B cell (primary cell): ENCODE data around the gene PDZD7. TPM values are rescaled to one million over a fixed set of nuclear protein-coding genes. Genes with fewer than 3 reads are reported as not detected.
A peak's percentile ranks its signal among the peaks of the same experiment; 100 is the strongest.

Source experiments
- ATAC-seq: fragments of 200-7000 bp; cut with Tn5 transposase; one replicate; pipeline ENCODE4 v1.10.0; 2021; ENCODE audit warnings: low read depth, mild to moderate bottlenecking, moderate number of reproducible peaks, moderate library complexity
- CTCF ChIA-PET: fragments of 350-600 bp; sonication (Branson Sonifier 250); formaldehyde crosslinking; loops from one replicate; lab custom pipeline; 2021; ENCODE audit warnings: antibody characterized with exemption, inconsistent platforms; lab: Charles Lee
- POLR2A ChIA-PET: fragments of 350-600 bp; sonication (Branson Sonifier 250); formaldehyde crosslinking; loops from one replicate; lab custom pipeline; 2021; ENCODE audit warnings: antibody characterized with exemption; lab: Charles Lee
- DNase-seq: peaks from one replicate; pipeline ENCODE4 v3.0.0; 2013
- H2AFZ ChIP-seq: 2 replicates; pipeline ENCODE4 v1.6.1; 2012; ENCODE audit warnings: mild to moderate bottlenecking, low read depth, low read length; ENCODE audit not compliant: insufficient read depth, poor library complexity, severe bottlenecking
- H3K27ac ChIP-seq, 2 donors: 1 replicate in 1 of 2; 2 replicates in 1 of 2; pipeline ENCODE4 v1.5.1; 2012 to 2013; ENCODE audit warnings: low read length in 2 of 2, mild to moderate bottlenecking in 2 of 2, moderate library complexity in 1 of 2
- H3K27me3 ChIP-seq, 4 experiments: fragments of 200-600 bp in 1 of 4; sonication (generic) in 1 of 4; replicated peaks in 1 of 4; 1 replicate in 2 of 4; 2 replicates in 2 of 4; pipeline versions ENCODE4 v1.6.1 to v1.7.0; 2013 to 2016; ENCODE audit warnings: low read length in 3 of 4, mild to moderate bottlenecking in 2 of 4, mixed read lengths in 1 of 4, moderate library complexity in 1 of 4; ENCODE audit not compliant: insufficient read depth in 4 of 4, control insufficient read depth in 3 of 4; ENCODE audit errors: control extremely low read depth in 1 of 4
- H3K36me3 ChIP-seq, 2 experiments: replicated peaks in 1 of 2; 1 replicate in 1 of 2; 2 replicates in 1 of 2; pipeline versions ENCODE4 v1.6.1 to v1.7.1; 2013; ENCODE audit warnings: low read length in 1 of 2; ENCODE audit not compliant: insufficient read depth in 2 of 2, control insufficient read depth in 1 of 2; ENCODE audit errors: control extremely low read depth in 1 of 2, extremely low read depth in 1 of 2
- H3K4me1 ChIP-seq, 2 donors: fragments of 200-600 bp in 1 of 2; sonication (generic) in 1 of 2; 1 replicate in 1 of 2; 2 replicates in 1 of 2; pipeline versions ENCODE4 v1.5.1 to v1.6.1; 2013 to 2017; ENCODE audit warnings: low read length in 2 of 2; ENCODE audit not compliant: control insufficient read depth in 2 of 2, insufficient read depth in 2 of 2
- H3K4me2 ChIP-seq: replicated peaks from 2 replicates; pipeline ENCODE3; 2012; ENCODE audit warnings: mild to moderate bottlenecking, low read depth, low read length; ENCODE audit not compliant: poor library complexity, severe bottlenecking
- H3K4me3 ChIP-seq, 5 experiments: fragments of 200-600 bp in 1 of 5; sonication (generic) in 1 of 5; 1 replicate in 3 of 5; 2 replicates in 2 of 5; pipeline versions ENCODE4 v1.5.1 to v1.7.0; 2011 to 2016; ENCODE audit warnings: low read length in 4 of 5, mild to moderate bottlenecking in 4 of 5, low read depth in 2 of 5, control low read depth in 1 of 5, moderate library complexity in 1 of 5; ENCODE audit not compliant: insufficient read depth in 1 of 5; ENCODE audit errors: control extremely low read depth in 1 of 5, extremely low read depth in 1 of 5
- H3K79me2 ChIP-seq: fragments of 200-600 bp; sonication (generic); one replicate; pipeline ENCODE4 v1.6.0; 2016; ENCODE audit warnings: low read length; ENCODE audit not compliant: control insufficient read depth, insufficient read depth
- H3K9ac ChIP-seq: fragments of 200-600 bp; sonication (generic); 2 replicates; pipeline ENCODE4 v1.6.1; 2017; ENCODE audit warnings: mild to moderate bottlenecking, low read length, moderate library complexity
- H3K9me3 ChIP-seq, 3 donors: one replicate each; pipeline versions ENCODE4 v1.6.1 to v1.7.1; 2013; ENCODE audit warnings: low read length in 2 of 3; ENCODE audit not compliant: control insufficient read depth in 2 of 3, insufficient read depth in 1 of 3; ENCODE audit errors: control extremely low read depth in 1 of 3
- H4K20me1 ChIP-seq: 2 replicates; pipeline ENCODE4 v1.6.0; 2012; ENCODE audit warnings: mild to moderate bottlenecking, low read length; ENCODE audit not compliant: insufficient read depth, control insufficient read depth, poor library complexity, severe bottlenecking
- H3K27ac Mint-ChIP-seq: one replicate; pipeline ENCODE4 v1.8.0; 2021; ENCODE audit warnings: mixed read lengths
- H3K27me3 Mint-ChIP-seq: one replicate; pipeline ENCODE4 v1.8.0; 2021; ENCODE audit warnings: mixed read lengths
- H3K4me1 Mint-ChIP-seq: one replicate; pipeline ENCODE4 v1.8.0; 2021; ENCODE audit warnings: mixed read lengths
- H3K4me3 Mint-ChIP-seq: one replicate; pipeline ENCODE4 v1.8.0; 2021; ENCODE audit warnings: mixed read lengths
- H3K9me3 Mint-ChIP-seq: one replicate; pipeline ENCODE4 v1.8.0; 2022; ENCODE audit warnings: mixed read lengths; ENCODE audit not compliant: insufficient read depth
- EZH2 ChIP-seq: IDR thresholded peaks from 2 replicates; pipeline ENCODE4 v1.6.1; 2012; ENCODE audit warnings: borderline replicate concordance, low read depth, mild to moderate bottlenecking, moderate library complexity, low read length; ENCODE audit not compliant: insufficient read depth, poor library complexity, severe bottlenecking
- WGBS: methylation state at CpG from one replicate; pipeline ENCODE4 v1.1.5; 2013; ENCODE audit warnings: missing lambda C conversion rate; ENCODE audit not compliant: insufficient coverage; 5-methylcytosine and 5-hydroxymethylcytosine counted together
- intact Hi-C: fragments of 100-400 bp; cut with micrococcal nuclease; formaldehyde crosslinking; loops from one replicate; pipeline ENCODE4 v1.10.0; 2022
- polyA plus RNA-seq: library from polyadenylated mRNA; depleted of rRNA; stranded (reverse); fragments of >200 nt; gene quantifications from 2 replicates; pipeline ENCODE4 v1.2.3, GENCODE V29; 2012
- total RNA-seq, 2 donors: library from RNA; stranded (reverse); fragments of 120-200 nt in 1 of 2; gene quantifications; 1 replicate in 1 of 2; 2 replicates in 1 of 2; pipeline versions ENCODE4 v1.2.3 to v1.2.4, GENCODE V29; 2013 to 2022
- TF ChIP-seq, protein P1 (sequence below): fragments of 200-600 bp; IDR thresholded peaks from one replicate; pipeline ENCODE4 v1.8.0; 2022; ENCODE audit warnings: antibody characterized with exemption, mild to moderate bottlenecking

PDZD7 gene
- total and polyA plus RNA-seq, 2 donors (not counting 1 experiment from before 2014, with no cell fraction given) = 0.64 to 0.69 TPM

DNA sequence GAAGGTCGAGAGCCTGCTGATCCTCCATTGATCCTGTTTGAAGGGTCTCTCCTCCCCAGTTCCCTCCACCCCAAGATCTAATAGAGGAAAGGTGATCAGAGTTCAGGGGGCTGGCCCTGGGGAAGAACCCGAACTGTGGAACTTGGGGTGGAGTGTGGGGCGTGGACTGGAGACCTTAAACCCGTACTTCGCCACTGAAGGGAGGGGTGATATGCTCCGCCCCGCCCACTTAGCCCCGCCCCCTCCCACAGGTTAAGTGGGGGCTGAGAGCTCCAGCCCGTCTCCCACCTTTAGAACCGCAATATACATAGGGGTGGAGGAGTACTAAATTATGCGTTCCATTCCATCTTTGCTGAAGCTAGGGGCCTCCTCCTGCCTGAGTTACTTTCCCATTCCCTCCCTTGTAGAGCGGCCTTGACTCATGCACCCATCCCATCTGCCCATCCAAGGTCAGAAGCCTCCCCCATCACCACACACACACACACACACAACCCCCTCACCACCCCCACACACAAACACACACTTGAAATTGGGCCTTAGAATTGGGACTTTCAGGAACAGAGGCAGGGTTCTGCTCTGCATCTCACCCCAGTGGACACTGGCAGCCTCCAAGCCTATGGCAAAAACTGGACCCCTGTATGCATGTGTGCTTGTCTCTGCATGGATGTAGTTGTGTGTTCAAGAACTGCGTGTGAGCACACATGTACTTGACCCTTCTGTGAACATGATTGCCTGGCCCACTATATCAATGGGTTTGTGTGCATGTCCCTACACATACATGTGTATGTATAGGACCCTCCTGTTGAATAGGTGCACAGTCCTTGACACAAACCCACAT lies 60.6 kb downstream of the PDZD7 start:
- no peaks in the 10 kb centered on the region for H3K27me3 Mint-ChIP-seq
- peak overlapping the region in 2 of 5 experiments; percentile 51 to 60 for H3K4me3 ChIP-seq
- H3K9ac ChIP-seq = peak overlapping the region; percentile 67
- intact Hi-C loops = loop anchor here (2.0 kb wide), 1 partner anchor 17 kb away; the partner anchor contains the start of genes MRPL43 and TWNK
- H4K20me1 ChIP-seq = no peaks in the 10 kb centered on the region
- no peaks in the 10 kb centered on the region for H3K27me3 ChIP-seq
- no peaks in the 10 kb centered on the region for H3K79me2 ChIP-seq
- TF ChIP-seq, protein P1, sequence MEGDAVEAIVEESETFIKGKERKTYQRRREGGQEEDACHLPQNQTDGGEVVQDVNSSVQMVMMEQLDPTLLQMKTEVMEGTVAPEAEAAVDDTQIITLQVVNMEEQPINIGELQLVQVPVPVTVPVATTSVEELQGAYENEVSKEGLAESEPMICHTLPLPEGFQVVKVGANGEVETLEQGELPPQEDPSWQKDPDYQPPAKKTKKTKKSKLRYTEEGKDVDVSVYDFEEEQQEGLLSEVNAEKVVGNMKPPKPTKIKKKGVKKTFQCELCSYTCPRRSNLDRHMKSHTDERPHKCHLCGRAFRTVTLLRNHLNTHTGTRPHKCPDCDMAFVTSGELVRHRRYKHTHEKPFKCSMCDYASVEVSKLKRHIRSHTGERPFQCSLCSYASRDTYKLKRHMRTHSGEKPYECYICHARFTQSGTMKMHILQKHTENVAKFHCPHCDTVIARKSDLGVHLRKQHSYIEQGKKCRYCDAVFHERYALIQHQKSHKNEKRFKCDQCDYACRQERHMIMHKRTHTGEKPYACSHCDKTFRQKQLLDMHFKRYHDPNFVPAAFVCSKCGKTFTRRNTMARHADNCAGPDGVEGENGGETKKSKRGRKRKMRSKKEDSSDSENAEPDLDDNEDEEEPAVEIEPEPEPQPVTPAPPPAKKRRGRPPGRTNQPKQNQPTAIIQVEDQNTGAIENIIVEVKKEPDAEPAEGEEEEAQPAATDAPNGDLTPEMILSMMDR = no peak
- no peak for TF ChIP-seq EZH2
- peaks cover 0 to 10% of the 10 kb centered on the region in 2 experiments for H3K36me3 ChIP-seq
- ChIA-PET POLR2A (no interaction called here), CTCF (interaction anchor here (0.7 to 3.4 kb wide), 6 partner anchors 15 to 44 kb away, joined by 3 to 25 read pairs (median 3); partner anchors contain the start of genes LZTS2, MRPL43 and TWNK)
- no peaks in the 10 kb centered on the region for H3K9me3 Mint-ChIP-seq
- 50% methylated on average over 3 of the region's 13 CpGs for WGBS
- H3K4me1 ChIP-seq = peaks cover 13 to 17% of the 10 kb centered on the region in 2 donors
- H3K4me1 Mint-ChIP-seq = peaks cover 16% of the 10 kb centered on the region
- peak; percentile 57 for DNase-seq
- peak overlapping the region; percentile 84 for H2AFZ ChIP-seq
- peak overlapping the region; percentile 96 for H3K4me2 ChIP-seq
- H3K27ac ChIP-seq = no peak overlapping the region
- peak overlapping the region; percentile 63 for H3K4me3 Mint-ChIP-seq
- H3K9me3 ChIP-seq = no peaks in the 10 kb centered on the region
- no peak overlapping the region for H3K27ac Mint-ChIP-seq
- peak; percentile 37 for ATAC-seq
